Caco-2 (cell line): Measurements from ENCODE around the gene WDR45B. TPM values are rescaled to one million over a fixed set of nuclear protein-coding genes. Genes with fewer than 3 reads are reported as not detected.
A peak's percentile ranks its signal among the peaks of the same experiment; 100 is the strongest.

Source experiments
- BruUV-seq: library from RNA; stranded (reverse); fragments of 400-500 nt; replicated peaks from 2 replicates; lab custom pipeline; 2021; lab: Mats Ljungman, UMichigan
- CTCF ChIA-PET: fragments of 300-600 bp; sonication (Branson Sonifier 250); formaldehyde crosslinking; loops from one replicate; lab custom pipeline; 2022; ENCODE audit warnings: antibody characterized with exemption; lab: Charles Lee
- POLR2A ChIA-PET: fragments of 300-600 bp; sonication (Branson Sonifier 250); formaldehyde crosslinking; loops from one replicate; lab custom pipeline; 2022; ENCODE audit warnings: antibody characterized with exemption; lab: Charles Lee
- DNase-seq, 2 experiments: peaks; one replicate each; pipeline versions ENCODE4 v3.0.0 to v3.0.0-alpha.2; 2020 to 2022
- H3K27me3 ChIP-seq: replicated peaks from 2 replicates; pipeline ENCODE4 v1.6.0; 2011; ENCODE audit warnings: low read length; ENCODE audit not compliant: control insufficient read depth, insufficient read depth
- H3K36me3 ChIP-seq: 2 replicates; pipeline ENCODE4 v1.5.1; 2011; ENCODE audit warnings: low read length; ENCODE audit not compliant: control insufficient read depth, insufficient read depth
- H3K4me1 ChIP-seq: fragments of 250-450 bp; sonication (Bioruptor Pico); 2 replicates; pipeline ENCODE4 v1.5.1; 2020; ENCODE audit warnings: mild to moderate bottlenecking
- H3K4me3 ChIP-seq: 2 replicates; pipeline ENCODE4 v1.5.1; 2011; ENCODE audit warnings: low read depth, mild to moderate bottlenecking, control low read depth, low read length
- H3K9me3 ChIP-seq: fragments of 250-450 bp; sonication (Bioruptor Pico); 2 replicates; pipeline ENCODE4 v1.5.1; 2020; ENCODE audit warnings: mild to moderate bottlenecking, moderate library complexity
- H3K27ac Mint-ChIP-seq: one replicate; pipeline ENCODE4 v1.8.0; 2022; ENCODE audit warnings: mixed read lengths; ENCODE audit not compliant: unreplicated experiment
- H3K27me3 Mint-ChIP-seq: one replicate; pipeline ENCODE4 v1.8.0; 2022; ENCODE audit warnings: mixed read lengths; ENCODE audit not compliant: insufficient read depth, unreplicated experiment
- H3K36me3 Mint-ChIP-seq: one replicate; pipeline ENCODE4 v1.8.0; 2022; ENCODE audit warnings: mild to moderate bottlenecking, mixed read lengths; ENCODE audit not compliant: insufficient read depth, unreplicated experiment
- H3K4me1 Mint-ChIP-seq: one replicate; pipeline ENCODE4 v1.8.0; 2022; ENCODE audit warnings: low read depth, mixed read lengths; ENCODE audit not compliant: unreplicated experiment
- H3K4me3 Mint-ChIP-seq: one replicate; pipeline ENCODE4 v1.8.0; 2022; ENCODE audit warnings: mild to moderate bottlenecking, moderate library complexity, mixed read lengths; ENCODE audit not compliant: unreplicated experiment
- H3K9me3 Mint-ChIP-seq: one replicate; pipeline ENCODE4 v1.8.0; 2022; ENCODE audit warnings: mixed read lengths; ENCODE audit not compliant: unreplicated experiment
- intact Hi-C: fragments of 100-400 bp; cut with micrococcal nuclease; formaldehyde crosslinking; loops from one replicate; pipeline ENCODE4 v1.10.0; 2022; ENCODE audit not compliant: unreplicated experiment
- total RNA-seq: library from RNA; stranded (reverse); gene quantifications from 2 replicates; pipeline ENCODE4 v1.2.3, GENCODE V29; 2022
- TF ChIP-seq, protein P1 (sequence below), 2 experiments: fragments of 200-600 bp in 1 of 2; IDR thresholded peaks; 1 replicate in 1 of 2; 2 replicates in 1 of 2; pipeline versions ENCODE4 v1.5.1 to v1.8.0; 2011 to 2022; ENCODE audit warnings: antibody characterized with exemption in 1 of 2, control low read depth in 1 of 2, inconsistent platforms in 1 of 2, low read depth in 1 of 2, low read length in 1 of 2, mild to moderate bottlenecking in 1 of 2, moderate library complexity in 1 of 2; ENCODE audit not compliant: insufficient read depth in 1 of 2, severe bottlenecking in 1 of 2, unreplicated experiment in 1 of 2

WDR45B gene
- total RNA-seq, 1 experiment from 2014 or later, result 106 TPM

DNA sequence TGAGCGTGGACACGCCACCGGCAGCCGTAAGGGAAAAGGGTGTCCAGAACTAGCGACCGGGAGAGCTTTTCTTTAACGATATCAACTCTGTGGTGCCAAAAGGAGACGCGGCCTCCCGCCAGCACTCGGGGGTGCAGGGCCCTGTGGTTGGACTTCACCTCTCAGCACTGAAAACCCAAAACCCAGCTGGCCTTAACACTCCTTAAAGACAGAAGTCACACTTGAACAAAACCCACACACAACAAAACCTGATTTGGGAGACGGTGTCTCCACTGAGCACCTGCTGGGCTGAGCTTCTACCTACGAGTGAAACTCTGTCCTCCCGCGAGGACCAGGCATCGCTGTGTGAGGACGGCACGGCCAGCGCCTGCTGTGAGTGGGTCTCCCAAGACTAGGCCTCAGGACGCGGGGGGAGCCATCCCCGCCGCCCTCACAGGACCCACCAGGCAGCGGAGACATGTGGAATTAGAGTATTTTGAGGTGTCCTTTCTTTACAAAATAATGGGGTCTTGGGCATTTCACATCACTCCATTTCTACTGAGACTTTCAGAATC is 46.7 kb downstream of the WDR45B start:
- no peak for DNase-seq
- no peaks in the 10 kb centered on the region for H3K27me3 Mint-ChIP-seq
- H3K9me3 Mint-ChIP-seq, result no peaks in the 10 kb centered on the region
- H3K27ac Mint-ChIP-seq, result no peak overlapping the region
- peaks cover 97% of the 10 kb centered on the region for H3K36me3 Mint-ChIP-seq
- intact Hi-C loops, result no loop called here
- ChIA-PET CTCF (no interaction called here), POLR2A (no interaction called here)
- H3K27me3 ChIP-seq, result no peaks in the 10 kb centered on the region
- no peaks in the 10 kb centered on the region for H3K9me3 ChIP-seq
- peaks cover 3% of the 10 kb centered on the region; the same call in 1 of the 2 replicates for H3K36me3 ChIP-seq
- no peaks in the 10 kb centered on the region for H3K4me1 ChIP-seq
- no peak overlapping the region for H3K4me3 ChIP-seq
- BruUV-seq, result TSS peak; percentile 42
- no peaks in the 10 kb centered on the region for H3K4me1 Mint-ChIP-seq
- TF ChIP-seq, protein P1, sequence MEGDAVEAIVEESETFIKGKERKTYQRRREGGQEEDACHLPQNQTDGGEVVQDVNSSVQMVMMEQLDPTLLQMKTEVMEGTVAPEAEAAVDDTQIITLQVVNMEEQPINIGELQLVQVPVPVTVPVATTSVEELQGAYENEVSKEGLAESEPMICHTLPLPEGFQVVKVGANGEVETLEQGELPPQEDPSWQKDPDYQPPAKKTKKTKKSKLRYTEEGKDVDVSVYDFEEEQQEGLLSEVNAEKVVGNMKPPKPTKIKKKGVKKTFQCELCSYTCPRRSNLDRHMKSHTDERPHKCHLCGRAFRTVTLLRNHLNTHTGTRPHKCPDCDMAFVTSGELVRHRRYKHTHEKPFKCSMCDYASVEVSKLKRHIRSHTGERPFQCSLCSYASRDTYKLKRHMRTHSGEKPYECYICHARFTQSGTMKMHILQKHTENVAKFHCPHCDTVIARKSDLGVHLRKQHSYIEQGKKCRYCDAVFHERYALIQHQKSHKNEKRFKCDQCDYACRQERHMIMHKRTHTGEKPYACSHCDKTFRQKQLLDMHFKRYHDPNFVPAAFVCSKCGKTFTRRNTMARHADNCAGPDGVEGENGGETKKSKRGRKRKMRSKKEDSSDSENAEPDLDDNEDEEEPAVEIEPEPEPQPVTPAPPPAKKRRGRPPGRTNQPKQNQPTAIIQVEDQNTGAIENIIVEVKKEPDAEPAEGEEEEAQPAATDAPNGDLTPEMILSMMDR (IDR thresholded peaks at IDR 0.05; ENCODE audit: insufficient read depth in 1 of 2, low read depth in 1 of 2, low read length in 1 of 2, severe bottlenecking in 1 of 2, unreplicated experiment in 1 of 2), result no peak
- H3K4me3 Mint-ChIP-seq, result no peak overlapping the region

DNA sequence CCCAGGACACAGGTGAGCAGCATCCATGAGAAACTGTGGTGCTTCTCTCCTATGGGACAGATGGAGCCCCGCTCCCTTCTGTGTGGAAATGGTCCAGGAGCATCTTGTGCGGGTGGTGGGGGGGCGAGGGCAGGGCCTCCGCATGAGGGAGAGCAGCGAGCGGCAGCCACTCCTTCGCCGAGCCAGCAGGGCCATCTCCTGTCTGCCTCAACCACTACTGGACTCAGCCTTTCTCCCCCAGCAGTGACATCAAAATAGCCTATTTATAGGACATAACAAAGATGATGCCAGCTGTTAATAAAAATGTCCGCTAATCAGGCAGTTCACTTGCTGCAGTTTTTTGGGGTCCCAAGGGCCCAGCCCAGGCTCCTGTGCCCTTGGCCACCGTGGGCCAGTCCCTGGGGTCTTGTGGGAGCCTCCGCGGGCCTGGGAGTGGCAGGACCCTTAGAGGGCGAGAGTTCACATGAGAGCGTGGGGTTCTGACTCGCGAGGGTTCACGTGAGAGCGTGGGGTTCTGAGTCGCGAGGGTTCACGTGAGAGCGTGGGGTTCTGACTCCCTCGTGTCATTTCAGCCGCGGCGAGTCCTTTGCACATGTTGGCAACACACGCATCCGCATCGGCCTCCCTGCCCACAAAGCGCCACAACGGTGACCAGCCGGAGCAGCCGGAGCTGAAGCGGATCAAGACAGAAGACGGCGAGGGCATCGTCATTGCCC is 47.4 kb downstream of the WDR45B start:
- no peaks in the 10 kb centered on the region for H3K4me1 Mint-ChIP-seq
- DNase-seq, result no peak
- CTCF ChIA-PET, result no interaction called here
- POLR2A ChIA-PET, result no interaction called here
- H3K27me3 Mint-ChIP-seq, result no peaks in the 10 kb centered on the region
- H3K27ac Mint-ChIP-seq, result no peak overlapping the region
- no peaks in the 10 kb centered on the region for H3K9me3 Mint-ChIP-seq
- BruUV-seq, result no TSS peak
- TF ChIP-seq, protein P1 (IDR thresholded peaks at IDR 0.05; ENCODE audit: insufficient read depth in 1 of 2, low read depth in 1 of 2, low read length in 1 of 2, severe bottlenecking in 1 of 2, unreplicated experiment in 1 of 2), result no peak
- Histone ChIP-seq H3K4me1 (no peaks in the 10 kb centered on the region), H3K4me3 (no peak overlapping the region), H3K36me3 (no peaks in the 10 kb centered on the region; the same call in none of the 2 replicates), H3K9me3 (no peaks in the 10 kb centered on the region), H3K27me3 (no peaks in the 10 kb centered on the region)
- intact Hi-C loops, result no loop called here
- H3K36me3 Mint-ChIP-seq, result peaks cover 97% of the 10 kb centered on the region
- H3K4me3 Mint-ChIP-seq, result no peak overlapping the region

GRCh38 chr17:82599674-82600661 is 48.3 kb downstream of the WDR45B start:
- TF ChIP-seq, protein P1 (IDR thresholded peaks at IDR 0.05; ENCODE audit: insufficient read depth in 1 of 2, low read depth in 1 of 2, low read length in 1 of 2, severe bottlenecking in 1 of 2, unreplicated experiment in 1 of 2), result no peak
- Histone ChIP-seq H3K36me3 (peaks cover 3% of the 10 kb centered on the region), H3K27me3 (no peaks in the 10 kb centered on the region), H3K9me3 (no peaks in the 10 kb centered on the region), H3K4me1 (no peaks in the 10 kb centered on the region), H3K4me3 (no peak overlapping the region)
- CTCF ChIA-PET, result no interaction called here
- Mint-ChIP-seq H3K4me3 (no peak overlapping the region), H3K27me3 (no peaks in the 10 kb centered on the region), H3K27ac (no peak overlapping the region), H3K4me1 (no peaks in the 10 kb centered on the region), H3K36me3 (peaks cover 97% of the 10 kb centered on the region), H3K9me3 (no peaks in the 10 kb centered on the region)
- BruUV-seq, result no TSS peak
- no peak for DNase-seq
- intact Hi-C loops, result no loop called here
- POLR2A ChIA-PET, result no interaction called here
